Ramos (cell line): ENCODE data around the gene USP17L24.
"Not testable (repeated sequence)": the region's sequence is repeated elsewhere in the genome, so short reads cannot be mapped to it uniquely, and the experiment has no call there.

Experiments
- in situ Hi-C: fragments of 300-500 bp; cut with MboI; formaldehyde crosslinking; loops from one replicate; pipeline ENCODE4 v1.14.3; 2022; ENCODE audit warnings: low sequenced_read_pairs; ENCODE audit not compliant: unreplicated experiment

The USP17L24 gene, protein sequence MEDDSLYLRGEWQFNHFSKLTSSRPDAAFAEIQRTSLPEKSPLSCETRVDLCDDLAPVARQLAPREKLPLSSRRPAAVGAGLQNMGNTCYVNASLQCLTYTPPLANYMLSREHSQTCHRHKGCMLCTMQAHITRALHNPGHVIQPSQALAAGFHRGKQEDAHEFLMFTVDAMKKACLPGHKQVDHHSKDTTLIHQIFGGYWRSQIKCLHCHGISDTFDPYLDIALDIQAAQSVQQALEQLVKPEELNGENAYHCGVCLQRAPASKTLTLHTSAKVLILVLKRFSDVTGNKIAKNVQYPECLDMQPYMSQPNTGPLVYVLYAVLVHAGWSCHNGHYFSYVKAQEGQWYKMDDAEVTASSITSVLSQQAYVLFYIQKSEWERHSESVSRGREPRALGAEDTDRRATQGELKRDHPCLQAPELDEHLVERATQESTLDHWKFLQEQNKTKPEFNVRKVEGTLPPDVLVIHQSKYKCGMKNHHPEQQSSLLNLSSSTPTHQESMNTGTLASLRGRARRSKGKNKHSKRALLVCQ

DNA sequence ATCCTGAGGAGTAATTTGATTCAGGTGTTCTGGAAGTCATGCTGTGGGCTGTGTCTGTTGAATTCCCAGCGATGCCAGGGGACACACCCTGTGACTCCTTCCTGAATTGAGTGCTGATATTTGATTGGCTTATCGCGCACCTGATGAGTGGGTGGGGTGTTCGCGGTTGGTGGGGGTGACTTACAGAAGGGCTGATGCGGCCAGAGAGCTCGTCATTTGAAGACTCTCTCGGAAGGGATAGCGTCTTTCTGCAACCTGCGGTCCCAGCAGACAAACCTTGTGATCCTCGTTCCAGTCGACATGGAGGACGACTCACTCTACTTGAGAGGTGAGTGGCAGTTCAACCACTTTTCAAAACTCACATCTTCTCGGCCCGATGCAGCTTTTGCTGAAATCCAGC is at the start of gene USP17L24:
TSS of gene USP17L24 (plus strand) at position 301 of the 400 bp plus-strand sequence. CDS start at position 301, 0 bp downstream.
- in situ Hi-C loops, result not testable (repeated sequence)

DNA sequence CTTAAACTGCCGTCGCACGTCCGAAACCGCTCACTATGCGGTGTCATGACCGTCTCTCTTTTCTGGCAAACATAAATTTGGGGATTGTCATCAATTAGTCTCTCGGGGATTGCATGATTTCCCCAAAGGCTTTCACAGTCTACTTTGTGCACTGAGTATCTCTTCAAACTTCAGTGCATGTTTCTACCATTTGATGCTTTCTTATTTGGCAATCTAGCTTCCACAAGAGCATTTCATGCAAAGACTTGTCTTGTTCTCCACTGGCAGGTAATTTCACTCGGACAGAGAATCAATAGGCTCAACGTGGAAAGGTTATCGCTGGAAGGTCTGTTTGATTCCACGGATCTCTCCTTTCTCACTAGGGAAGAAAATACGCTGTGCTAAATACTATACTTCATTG is 774 bp upstream of the USP17L24 start:
- in situ Hi-C loops, result not testable (repeated sequence)

DNA sequence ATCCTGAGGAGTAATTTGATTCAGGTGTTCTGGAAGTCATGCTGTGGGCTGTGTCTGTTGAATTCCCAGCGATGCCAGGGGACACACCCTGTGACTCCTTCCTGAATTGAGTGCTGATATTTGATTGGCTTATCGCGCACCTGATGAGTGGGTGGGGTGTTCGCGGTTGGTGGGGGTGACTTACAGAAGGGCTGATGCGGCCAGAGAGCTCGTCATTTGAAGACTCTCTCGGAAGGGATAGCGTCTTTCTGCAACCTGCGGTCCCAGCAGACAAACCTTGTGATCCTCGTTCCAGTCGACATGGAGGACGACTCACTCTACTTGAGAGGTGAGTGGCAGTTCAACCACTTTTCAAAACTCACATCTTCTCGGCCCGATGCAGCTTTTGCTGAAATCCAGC is 4.6 kb downstream of the USP17L24 start, which contains the start of gene USP17L25:
TSS of gene USP17L25 (plus strand) at position 301 of the 400 bp plus-strand sequence. CDS start at position 301, 0 bp downstream.
- in situ Hi-C loops, result not testable (repeated sequence)

- in situ Hi-C loops, result not testable (repeated sequence)
These were observed 9.4 kb downstream of the USP17L24 start, which contains the start of gene USP17L26 for GRCh38 chr4:9334358-9334757. Gene USP17L26, plus strand, starts transcription at chr4:9334658. Its CDS starts 0 bp downstream, at chr4:9334658.

- in situ Hi-C loops, result not testable (repeated sequence)
These were observed 14.1 kb downstream of the USP17L24 start, which contains the start of gene USP17L5 for GRCh38 chr4:9339103-9339502. Gene USP17L5, plus strand, starts transcription at chr4:9339403. Its CDS starts 0 bp downstream, at chr4:9339403.

DNA sequence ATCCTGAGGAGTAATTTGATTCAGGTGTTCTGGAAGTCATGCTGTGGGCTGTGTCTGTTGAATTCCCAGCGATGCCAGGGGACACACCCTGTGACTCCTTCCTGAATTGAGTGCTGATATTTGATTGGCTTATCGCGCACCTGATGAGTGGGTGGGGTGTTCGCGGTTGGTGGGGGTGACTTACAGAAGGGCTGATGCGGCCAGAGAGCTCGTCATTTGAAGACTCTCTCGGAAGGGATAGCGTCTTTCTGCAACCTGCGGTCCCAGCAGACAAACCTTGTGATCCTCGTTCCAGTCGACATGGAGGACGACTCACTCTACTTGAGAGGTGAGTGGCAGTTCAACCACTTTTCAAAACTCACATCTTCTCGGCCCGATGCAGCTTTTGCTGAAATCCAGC is 18.9 kb downstream of the USP17L24 start, which contains the start of gene USP17L27:
TSS of gene USP17L27 (plus strand) at position 301 of the 400 bp plus-strand sequence. CDS start at position 301, 0 bp downstream.
- in situ Hi-C loops, result not testable (repeated sequence)

- in situ Hi-C loops, result not testable (repeated sequence)
These were observed 23.6 kb downstream of the USP17L24 start, which contains the start of gene USP17L28 for GRCh38 chr4:9348593-9348992. Gene USP17L28, plus strand, starts transcription at chr4:9348893. Its CDS starts 0 bp downstream, at chr4:9348893.

- in situ Hi-C loops, result not testable (repeated sequence)
These were observed 25.9 kb downstream of the USP17L24 start for GRCh38 chr4:9350866-9351265.

- in situ Hi-C loops, result not testable (repeated sequence)
These were observed 28.4 kb downstream of the USP17L24 start, which contains the start of gene USP17L29 for GRCh38 chr4:9353338-9353737. Gene USP17L29, plus strand, starts transcription at chr4:9353638. Its CDS starts 0 bp downstream, at chr4:9353638.

GRCh38 chr4:9362829-9363228 is 37.9 kb downstream of the USP17L24 start, which contains the start of gene USP17L30:
Gene USP17L30, plus strand, starts transcription at chr4:9363129. Its CDS starts 0 bp downstream, at chr4:9363129.
- in situ Hi-C loops, result not testable (repeated sequence)
